Measurements from ENCODE around the gene LMX1A. TPM values are rescaled to one million over a fixed set of nuclear protein-coding genes. Genes with fewer than 3 reads are reported as not detected.

LMX1A gene
- total RNA-seq, 1 experiment from 2014 or later = not detected

DNA sequence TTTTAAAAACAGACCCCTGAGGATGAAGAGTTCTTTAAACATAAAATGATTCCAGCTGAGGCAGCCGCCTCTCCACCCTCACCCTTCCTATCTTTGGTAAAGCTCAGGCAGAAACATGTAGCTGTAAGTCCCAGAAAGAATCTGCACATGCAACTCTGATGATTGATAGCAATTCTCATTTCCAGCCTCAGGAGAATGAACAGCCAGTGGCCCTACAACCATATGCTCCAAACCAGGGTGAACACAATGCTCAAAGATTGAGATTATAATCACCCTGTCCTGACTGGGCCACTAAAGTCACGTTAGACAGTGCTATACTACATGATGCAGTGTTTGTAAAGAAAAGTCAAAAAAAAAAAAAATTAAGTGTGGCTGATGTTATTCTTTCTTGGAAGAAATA lies 80.2 kb downstream of the LMX1A start:
- no peak overlapping the region for H3K27ac Mint-ChIP-seq
- POLR2A ChIA-PET = interaction anchor here (0.6 kb wide), 1 partner anchor 9 kb away, joined by 3 read pairs; no protein-coding TSS in a partner anchor
- peaks cover 25% of the 10 kb centered on the region for H3K4me1 Mint-ChIP-seq
- no peak overlapping the region for H3K4me3 Mint-ChIP-seq
- no peaks in the 10 kb centered on the region for H3K9me3 Mint-ChIP-seq
- ATAC-seq (no peak), DNase-seq (ENCODE audit: low spot score) (no peak)
- TF ChIP-seq, protein P1, sequence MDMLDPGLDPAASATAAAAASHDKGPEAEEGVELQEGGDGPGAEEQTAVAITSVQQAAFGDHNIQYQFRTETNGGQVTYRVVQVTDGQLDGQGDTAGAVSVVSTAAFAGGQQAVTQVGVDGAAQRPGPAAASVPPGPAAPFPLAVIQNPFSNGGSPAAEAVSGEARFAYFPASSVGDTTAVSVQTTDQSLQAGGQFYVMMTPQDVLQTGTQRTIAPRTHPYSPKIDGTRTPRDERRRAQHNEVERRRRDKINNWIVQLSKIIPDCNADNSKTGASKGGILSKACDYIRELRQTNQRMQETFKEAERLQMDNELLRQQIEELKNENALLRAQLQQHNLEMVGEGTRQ (CRISPR knock-in tag; IDR thresholded peaks at IDR 0.05) = no peak
- TF ChIP-seq SOX15 (CRISPR knock-in tag; IDR thresholded peaks at IDR 0.05) = no peak
- no peak for TF ChIP-seq ZNF416 (CRISPR knock-in tag; IDR thresholded peaks at IDR 0.05)
- TF ChIP-seq, protein P2, sequence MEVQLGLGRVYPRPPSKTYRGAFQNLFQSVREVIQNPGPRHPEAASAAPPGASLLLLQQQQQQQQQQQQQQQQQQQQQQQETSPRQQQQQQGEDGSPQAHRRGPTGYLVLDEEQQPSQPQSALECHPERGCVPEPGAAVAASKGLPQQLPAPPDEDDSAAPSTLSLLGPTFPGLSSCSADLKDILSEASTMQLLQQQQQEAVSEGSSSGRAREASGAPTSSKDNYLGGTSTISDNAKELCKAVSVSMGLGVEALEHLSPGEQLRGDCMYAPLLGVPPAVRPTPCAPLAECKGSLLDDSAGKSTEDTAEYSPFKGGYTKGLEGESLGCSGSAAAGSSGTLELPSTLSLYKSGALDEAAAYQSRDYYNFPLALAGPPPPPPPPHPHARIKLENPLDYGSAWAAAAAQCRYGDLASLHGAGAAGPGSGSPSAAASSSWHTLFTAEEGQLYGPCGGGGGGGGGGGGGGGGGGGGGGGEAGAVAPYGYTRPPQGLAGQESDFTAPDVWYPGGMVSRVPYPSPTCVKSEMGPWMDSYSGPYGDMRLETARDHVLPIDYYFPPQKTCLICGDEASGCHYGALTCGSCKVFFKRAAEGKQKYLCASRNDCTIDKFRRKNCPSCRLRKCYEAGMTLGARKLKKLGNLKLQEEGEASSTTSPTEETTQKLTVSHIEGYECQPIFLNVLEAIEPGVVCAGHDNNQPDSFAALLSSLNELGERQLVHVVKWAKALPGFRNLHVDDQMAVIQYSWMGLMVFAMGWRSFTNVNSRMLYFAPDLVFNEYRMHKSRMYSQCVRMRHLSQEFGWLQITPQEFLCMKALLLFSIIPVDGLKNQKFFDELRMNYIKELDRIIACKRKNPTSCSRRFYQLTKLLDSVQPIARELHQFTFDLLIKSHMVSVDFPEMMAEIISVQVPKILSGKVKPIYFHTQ (CRISPR knock-in tag; IDR thresholded peaks at IDR 0.05) = no peak
- TF ChIP-seq ETV6 (CRISPR knock-in tag; IDR thresholded peaks at IDR 0.05) = no peak
- no peak for TF ChIP-seq TEAD4 (CRISPR knock-in tag; IDR thresholded peaks at IDR 0.05)
- no peak for TF ChIP-seq OVOL2 (CRISPR knock-in tag; IDR thresholded peaks at IDR 0.05; ENCODE audit: borderline replicate concordance)
- TF ChIP-seq ESRRA (CRISPR knock-in tag; IDR thresholded peaks at IDR 0.05; ENCODE audit: borderline replicate concordance) = no peak
- TF ChIP-seq TCF7 (CRISPR knock-in tag; IDR thresholded peaks at IDR 0.05; ENCODE audit: low read depth) = no peak
- TF ChIP-seq, protein P3, sequence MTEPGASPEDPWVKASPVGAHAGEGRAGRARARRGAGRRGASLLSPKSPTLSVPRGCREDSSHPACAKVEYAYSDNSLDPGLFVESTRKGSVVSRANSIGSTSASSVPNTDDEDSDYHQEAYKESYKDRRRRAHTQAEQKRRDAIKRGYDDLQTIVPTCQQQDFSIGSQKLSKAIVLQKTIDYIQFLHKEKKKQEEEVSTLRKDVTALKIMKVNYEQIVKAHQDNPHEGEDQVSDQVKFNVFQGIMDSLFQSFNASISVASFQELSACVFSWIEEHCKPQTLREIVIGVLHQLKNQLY (CRISPR knock-in tag; IDR thresholded peaks at IDR 0.05) = no peak
- no peak for TF ChIP-seq NR3C1 (CRISPR knock-in tag; conservative IDR thresholded peaks at IDR 0.05; ENCODE audit: low read depth)
- TF ChIP-seq ZBTB21 (CRISPR knock-in tag; IDR thresholded peaks at IDR 0.05; ENCODE audit: borderline replicate concordance) = no peak
- TF ChIP-seq, protein P4, sequence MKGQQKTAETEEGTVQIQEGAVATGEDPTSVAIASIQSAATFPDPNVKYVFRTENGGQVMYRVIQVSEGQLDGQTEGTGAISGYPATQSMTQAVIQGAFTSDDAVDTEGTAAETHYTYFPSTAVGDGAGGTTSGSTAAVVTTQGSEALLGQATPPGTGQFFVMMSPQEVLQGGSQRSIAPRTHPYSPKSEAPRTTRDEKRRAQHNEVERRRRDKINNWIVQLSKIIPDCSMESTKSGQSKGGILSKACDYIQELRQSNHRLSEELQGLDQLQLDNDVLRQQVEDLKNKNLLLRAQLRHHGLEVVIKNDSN (CRISPR knock-in tag; IDR thresholded peaks at IDR 0.05) = no peak
- TF ChIP-seq, protein P5, sequence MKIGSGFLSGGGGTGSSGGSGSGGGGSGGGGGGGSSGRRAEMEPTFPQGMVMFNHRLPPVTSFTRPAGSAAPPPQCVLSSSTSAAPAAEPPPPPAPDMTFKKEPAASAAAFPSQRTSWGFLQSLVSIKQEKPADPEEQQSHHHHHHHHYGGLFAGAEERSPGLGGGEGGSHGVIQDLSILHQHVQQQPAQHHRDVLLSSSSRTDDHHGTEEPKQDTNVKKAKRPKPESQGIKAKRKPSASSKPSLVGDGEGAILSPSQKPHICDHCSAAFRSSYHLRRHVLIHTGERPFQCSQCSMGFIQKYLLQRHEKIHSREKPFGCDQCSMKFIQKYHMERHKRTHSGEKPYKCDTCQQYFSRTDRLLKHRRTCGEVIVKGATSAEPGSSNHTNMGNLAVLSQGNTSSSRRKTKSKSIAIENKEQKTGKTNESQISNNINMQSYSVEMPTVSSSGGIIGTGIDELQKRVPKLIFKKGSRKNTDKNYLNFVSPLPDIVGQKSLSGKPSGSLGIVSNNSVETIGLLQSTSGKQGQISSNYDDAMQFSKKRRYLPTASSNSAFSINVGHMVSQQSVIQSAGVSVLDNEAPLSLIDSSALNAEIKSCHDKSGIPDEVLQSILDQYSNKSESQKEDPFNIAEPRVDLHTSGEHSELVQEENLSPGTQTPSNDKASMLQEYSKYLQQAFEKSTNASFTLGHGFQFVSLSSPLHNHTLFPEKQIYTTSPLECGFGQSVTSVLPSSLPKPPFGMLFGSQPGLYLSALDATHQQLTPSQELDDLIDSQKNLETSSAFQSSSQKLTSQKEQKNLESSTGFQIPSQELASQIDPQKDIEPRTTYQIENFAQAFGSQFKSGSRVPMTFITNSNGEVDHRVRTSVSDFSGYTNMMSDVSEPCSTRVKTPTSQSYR (CRISPR knock-in tag; IDR thresholded peaks at IDR 0.05) = no peak
- TF ChIP-seq, protein P6, sequence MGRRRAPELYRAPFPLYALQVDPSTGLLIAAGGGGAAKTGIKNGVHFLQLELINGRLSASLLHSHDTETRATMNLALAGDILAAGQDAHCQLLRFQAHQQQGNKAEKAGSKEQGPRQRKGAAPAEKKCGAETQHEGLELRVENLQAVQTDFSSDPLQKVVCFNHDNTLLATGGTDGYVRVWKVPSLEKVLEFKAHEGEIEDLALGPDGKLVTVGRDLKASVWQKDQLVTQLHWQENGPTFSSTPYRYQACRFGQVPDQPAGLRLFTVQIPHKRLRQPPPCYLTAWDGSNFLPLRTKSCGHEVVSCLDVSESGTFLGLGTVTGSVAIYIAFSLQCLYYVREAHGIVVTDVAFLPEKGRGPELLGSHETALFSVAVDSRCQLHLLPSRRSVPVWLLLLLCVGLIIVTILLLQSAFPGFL (CRISPR knock-in tag; IDR thresholded peaks at IDR 0.05; ENCODE audit: borderline replicate concordance) = no peak
- no peak for TF ChIP-seq CREB1 (CRISPR knock-in tag; IDR thresholded peaks at IDR 0.05)
- TF ChIP-seq, protein P7, sequence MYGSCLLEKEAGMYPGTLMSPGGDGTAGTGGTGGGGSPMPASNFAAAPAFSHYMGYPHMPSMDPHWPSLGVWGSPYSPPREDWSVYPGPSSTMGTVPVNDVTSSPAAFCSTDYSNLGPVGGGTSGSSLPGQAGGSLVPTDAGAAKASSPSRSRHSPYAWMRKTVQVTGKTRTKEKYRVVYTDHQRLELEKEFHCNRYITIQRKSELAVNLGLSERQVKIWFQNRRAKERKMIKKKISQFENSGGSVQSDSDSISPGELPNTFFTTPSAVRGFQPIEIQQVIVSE (CRISPR knock-in tag; IDR thresholded peaks at IDR 0.05; ENCODE audit: borderline replicate concordance) = no peak
- TF ChIP-seq ZNF423 (CRISPR knock-in tag; IDR thresholded peaks at IDR 0.05) = no peak
- H3K27me3 Mint-ChIP-seq (ENCODE audit: low read depth) = no peaks in the 10 kb centered on the region
- CTCF ChIA-PET = interaction anchor here (1.7 to 3.5 kb wide), 2 partner anchors 91 to 93 kb away, joined by 6 to 15 read pairs; no protein-coding TSS in a partner anchor
- H3K36me3 Mint-ChIP-seq = no peaks in the 10 kb centered on the region

Measured in WTC11 (cell line).